ENCODE results near the gene KRT39.

Gene KRT39

GRCh38 chr17:40996829-40997228 is 30.1 kb upstream of the KRT39 start:
- no peak for DNase-seq
- TF ChIP-seq GATA1 (IDR thresholded peaks at IDR 0.05; ENCODE audit: low read depth, low read length) (no peak), POLR2A (IDR thresholded peaks at IDR 0.05; ENCODE audit: low read length) (no peak)

GRCh38 chr17:40995116-40995515 is 28.4 kb upstream of the KRT39 start:
- no peak for TF ChIP-seq POLR2A (IDR thresholded peaks at IDR 0.05; ENCODE audit: low read length)
- TF ChIP-seq GATA1 (IDR thresholded peaks at IDR 0.05; ENCODE audit: low read depth, low read length): no peak
- no peak for DNase-seq

GRCh38 chr17:40993839-40994238 is 27.1 kb upstream of the KRT39 start, which contains the start of gene KRTAP3-3:
Gene KRTAP3-3 (minus strand): TSS chr17:40994164. CDS start chr17:40994097, 67 bp downstream.
- TF ChIP-seq GATA1 (IDR thresholded peaks at IDR 0.05; ENCODE audit: low read depth, low read length) (no peak), POLR2A (IDR thresholded peaks at IDR 0.05; ENCODE audit: low read length) (no peak)
- DNase-seq: no peak

GRCh38 chr17:40993084-40993483 is 26.3 kb upstream of the KRT39 start:
- TF ChIP-seq GATA1 (IDR thresholded peaks at IDR 0.05; ENCODE audit: low read depth, low read length) (no peak), POLR2A (IDR thresholded peaks at IDR 0.05; ENCODE audit: low read length) (no peak)

GRCh38 chr17:40992666-40993065 is 25.9 kb upstream of the KRT39 start:
- no peak for DNase-seq
- TF ChIP-seq GATA1 (IDR thresholded peaks at IDR 0.05; ENCODE audit: low read depth, low read length) (no peak), POLR2A (IDR thresholded peaks at IDR 0.05; ENCODE audit: low read length) (no peak)

More at GRCh38 chr17:40993084-40993483, 26.3 kb upstream of the KRT39 start:
- DNase-seq: no peak

- TF ChIP-seq GATA1 (IDR thresholded peaks at IDR 0.05; ENCODE audit: low read depth, low read length): no peak
- no peak for TF ChIP-seq POLR2A (IDR thresholded peaks at IDR 0.05; ENCODE audit: low read length)
- DNase-seq: no peak
Measured at GRCh38 chr17:40986920-40987319, 20.2 kb upstream of the KRT39 start.

- TF ChIP-seq POLR2A (IDR thresholded peaks at IDR 0.05; ENCODE audit: low read length) (no peak), GATA1 (IDR thresholded peaks at IDR 0.05; ENCODE audit: low read depth, low read length) (no peak)
- no peak for DNase-seq
Measured at GRCh38 chr17:40984226-40984625, 17.5 kb upstream of the KRT39 start, which contains the start of gene KRT40. Gene KRT40 (minus strand): TSS chr17:40984326. CDS start chr17:40984273, 53 bp downstream.

GRCh38 chr17:40981115-40981514 is 14.4 kb upstream of the KRT39 start:
- TF ChIP-seq GATA1 (IDR thresholded peaks at IDR 0.05; ENCODE audit: low read depth, low read length) (no peak), POLR2A (IDR thresholded peaks at IDR 0.05; ENCODE audit: low read length) (no peak)

GRCh38 chr17:40980596-40980995 is 13.8 kb upstream of the KRT39 start:
- DNase-seq: no peak
- TF ChIP-seq POLR2A (IDR thresholded peaks at IDR 0.05; ENCODE audit: low read length) (no peak), GATA1 (IDR thresholded peaks at IDR 0.05; ENCODE audit: low read depth, low read length) (no peak)

More at GRCh38 chr17:40981115-40981514, 14.4 kb upstream of the KRT39 start:
- DNase-seq: no peak

GRCh38 chr17:40980117-40980516 is 13.4 kb upstream of the KRT39 start:
- no peak for DNase-seq
- no peak for TF ChIP-seq POLR2A (IDR thresholded peaks at IDR 0.05; ENCODE audit: low read length)
- TF ChIP-seq GATA1 (IDR thresholded peaks at IDR 0.05; ENCODE audit: low read depth, low read length): no peak

- TF ChIP-seq GATA1 (IDR thresholded peaks at IDR 0.05; ENCODE audit: low read depth, low read length) (no peak), POLR2A (IDR thresholded peaks at IDR 0.05; ENCODE audit: low read length) (no peak)
- DNase-seq: no peak
Measured at GRCh38 chr17:40978575-40979151, 11.9 kb upstream of the KRT39 start.

- DNase-seq: no peak
- TF ChIP-seq POLR2A (IDR thresholded peaks at IDR 0.05; ENCODE audit: low read length) (no peak), GATA1 (IDR thresholded peaks at IDR 0.05; ENCODE audit: low read depth, low read length) (no peak)
Measured at GRCh38 chr17:40975516-40975915, 8.8 kb upstream of the KRT39 start.

- no peak for TF ChIP-seq GATA1 (IDR thresholded peaks at IDR 0.05; ENCODE audit: low read depth, low read length)
- TF ChIP-seq POLR2A (IDR thresholded peaks at IDR 0.05; ENCODE audit: low read length): no peak
- no peak for DNase-seq
Measured at GRCh38 chr17:40974366-40974765, 7.6 kb upstream of the KRT39 start.

GRCh38 chr17:40967582-40967981 is 834 bp upstream of the KRT39 start:
- no peak for DNase-seq
- TF ChIP-seq GATA1 (IDR thresholded peaks at IDR 0.05; ENCODE audit: low read depth, low read length) (no peak), POLR2A (IDR thresholded peaks at IDR 0.05; ENCODE audit: low read length) (no peak)

- TF ChIP-seq GATA1 (IDR thresholded peaks at IDR 0.05; ENCODE audit: low read depth, low read length): no peak
- TF ChIP-seq POLR2A (IDR thresholded peaks at IDR 0.05; ENCODE audit: low read length): no peak
- peak in 1 of 2 experiments; percentile 20 for DNase-seq
Measured at GRCh38 chr17:40963838-40964237, 2.9 kb downstream of the KRT39 start.
